VCaP (cell line): ENCODE data around the gene KIAA1614.

ENCODE experiments used
- H3K27ac ChIP-seq: fragments of 450-650 bp; 2 replicates; pipeline ENCODE4 v1.5.1; 2017
- CTCF ChIP-seq: fragments of 450-650 bp; conservative IDR thresholded peaks from 2 replicates; pipeline ENCODE4 v1.5.1; 2017; ENCODE audit warnings: mild to moderate bottlenecking, moderate library complexity

KIAA1614 gene

GRCh38 chr1:180940445-180940844 is 27.7 kb downstream of the KIAA1614 start:
- H3K27ac ChIP-seq: no peak overlapping the region
- TF ChIP-seq CTCF: no peak

DNA sequence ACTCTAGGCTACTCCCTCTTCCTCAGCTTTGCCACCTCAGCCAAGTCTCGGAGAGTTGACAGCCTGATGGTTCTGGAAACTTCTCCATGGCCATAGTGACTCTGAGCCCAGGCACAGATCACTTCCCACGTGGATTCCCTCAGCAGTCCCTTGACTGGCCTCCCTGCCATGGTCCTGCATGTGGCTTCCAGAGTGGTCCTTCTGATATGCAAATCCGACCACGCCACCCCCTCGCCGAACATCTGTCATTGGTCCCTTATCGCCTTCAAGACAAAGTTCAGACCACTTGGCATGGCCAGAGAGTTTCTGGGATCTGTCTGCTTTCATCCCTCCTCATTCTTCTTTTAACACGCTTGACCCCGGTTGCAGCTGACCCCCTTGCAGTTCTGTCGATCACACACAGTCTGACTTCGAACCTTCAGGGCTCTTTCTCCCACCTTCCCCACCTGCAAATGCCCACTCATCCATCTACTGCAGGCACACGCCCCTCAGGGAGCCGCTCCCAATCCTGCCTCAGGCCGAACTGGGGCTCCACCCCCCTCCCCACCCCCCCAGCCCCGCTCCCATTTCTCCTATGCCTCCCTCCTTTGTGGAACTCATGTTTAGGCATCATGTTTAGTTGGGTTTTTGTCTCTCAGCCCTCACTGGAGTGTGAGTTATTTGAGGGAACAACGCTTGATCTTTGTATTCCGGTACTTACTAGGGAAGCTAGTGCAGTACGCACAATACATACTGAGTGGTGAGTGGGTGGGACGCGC is 29.0 kb downstream of the KIAA1614 start:
- no peak overlapping the region for H3K27ac ChIP-seq
- TF ChIP-seq CTCF: no peak

DNA sequence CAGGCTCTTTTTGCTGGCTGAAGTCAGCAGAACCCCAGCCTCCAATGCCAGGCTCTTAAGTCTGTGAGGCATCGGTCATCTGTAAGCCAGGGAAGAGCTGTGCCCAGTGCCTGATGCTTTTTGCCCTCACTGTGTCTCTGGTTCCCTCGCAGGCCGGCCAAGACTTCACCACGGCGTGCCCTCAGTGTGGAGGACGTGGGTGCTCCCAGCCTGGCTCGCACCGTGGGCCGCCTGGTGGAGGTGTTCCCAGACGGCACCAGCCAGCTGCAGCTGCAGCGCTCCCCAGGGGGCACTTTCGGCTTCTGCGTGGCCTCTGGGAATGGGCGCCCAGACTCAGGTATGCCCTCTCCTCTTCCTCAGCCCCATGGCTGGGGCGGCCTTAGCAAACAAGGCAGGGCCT is 32.5 kb downstream of the KIAA1614 start:
- H3K27ac ChIP-seq: no peak overlapping the region
- no peak for TF ChIP-seq CTCF

DNA sequence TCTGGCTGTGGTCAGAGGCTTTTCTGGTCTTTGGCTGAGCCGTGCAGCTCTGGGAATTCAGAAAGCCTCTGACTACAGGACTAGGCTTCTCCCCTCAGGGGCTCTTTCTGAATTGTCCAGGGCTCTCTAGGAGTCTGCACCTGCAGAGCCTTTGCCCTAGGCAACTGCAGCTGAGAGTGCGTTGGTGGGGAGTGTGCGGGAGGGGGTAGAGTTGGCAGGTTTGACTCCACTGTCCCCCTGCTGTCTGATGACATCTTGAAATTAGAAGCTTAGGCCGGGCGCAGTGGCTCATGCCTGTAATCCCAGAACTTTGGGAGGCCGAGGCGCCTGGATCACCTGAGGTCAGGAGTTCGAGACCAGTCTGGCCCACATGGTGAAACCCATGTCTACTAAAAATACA is 32.9 kb downstream of the KIAA1614 start:
- TF ChIP-seq CTCF: no peak
- no peak overlapping the region for H3K27ac ChIP-seq

DNA sequence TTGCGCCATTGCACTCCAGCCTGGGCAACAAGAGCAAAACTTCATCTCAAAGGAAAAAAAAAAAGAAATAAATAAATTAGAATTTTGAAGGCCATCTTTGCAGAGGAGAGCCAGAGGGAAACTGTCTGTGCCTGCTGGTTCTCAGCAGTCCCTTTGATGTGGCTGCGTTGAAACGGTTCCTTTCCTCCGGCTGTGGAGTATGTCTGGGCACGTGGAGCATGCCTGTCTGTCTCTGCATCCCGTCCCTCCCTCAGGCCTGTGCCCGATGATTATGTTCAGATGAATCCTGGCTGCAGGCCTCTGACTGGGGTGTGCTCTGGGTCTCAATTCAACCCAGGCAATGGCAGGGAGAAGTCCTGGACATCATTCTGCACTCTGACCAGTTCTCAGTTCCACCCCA is 33.4 kb downstream of the KIAA1614 start:
- TF ChIP-seq CTCF: no peak
- H3K27ac ChIP-seq: no peak overlapping the region

DNA sequence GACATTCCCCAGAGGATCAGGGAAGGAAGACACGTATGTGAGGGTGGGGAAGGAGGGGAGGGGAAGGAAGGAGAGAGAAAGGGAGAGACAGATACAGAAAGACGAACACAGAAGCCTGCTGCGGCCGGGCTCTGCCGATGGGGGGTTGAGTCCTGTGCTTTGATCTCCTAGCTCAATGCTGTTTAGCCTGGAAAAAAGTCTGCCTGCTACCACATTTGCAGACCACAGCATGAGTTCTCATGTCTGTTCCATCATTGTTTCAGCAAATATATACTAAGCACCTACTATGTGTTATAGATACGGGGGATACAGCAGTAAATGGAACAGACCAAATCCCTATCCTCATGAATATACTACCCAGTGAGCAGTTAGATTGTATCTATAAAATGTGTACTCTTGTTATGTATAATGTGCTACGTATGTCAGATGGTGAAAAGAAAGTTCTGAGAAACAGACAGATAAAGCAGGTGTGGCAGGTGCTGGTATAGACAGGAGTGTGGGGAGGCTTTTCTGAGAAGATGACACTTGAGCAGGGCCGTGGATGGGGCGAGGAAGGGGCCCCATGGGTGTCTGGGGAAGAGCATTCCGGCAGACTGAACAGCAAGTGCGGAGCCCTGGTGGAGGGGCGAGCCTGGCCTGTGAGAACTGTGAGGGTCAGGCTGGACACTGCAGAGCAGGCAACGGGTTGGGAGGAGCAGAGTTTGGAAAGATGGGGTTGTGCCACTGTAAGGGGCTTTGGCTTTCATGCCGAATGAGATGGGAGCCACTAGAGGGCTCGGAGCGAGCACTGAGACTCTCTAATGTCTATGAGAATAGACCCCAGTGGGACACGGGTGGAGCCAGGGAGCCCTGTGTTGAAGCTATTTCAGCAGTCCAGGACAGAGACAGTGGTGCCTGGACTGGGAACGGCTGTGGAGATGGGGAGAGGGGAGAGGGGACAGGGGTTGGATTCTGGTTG is 34.1 kb downstream of the KIAA1614 start:
- no peak overlapping the region for H3K27ac ChIP-seq
- TF ChIP-seq CTCF: no peak

GRCh38 chr1:180947499-180947885 is 34.8 kb downstream of the KIAA1614 start:
- H3K27ac ChIP-seq: no peak overlapping the region
- no peak for TF ChIP-seq CTCF
